ENCODE results near the gene TCP11L2. TPM values are rescaled to one million over a fixed set of nuclear protein-coding genes. Genes with fewer than 3 reads are reported as not detected.

Gene TCP11L2
- total RNA-seq (2014; rRNA removed; shearing (Covaris generic)), result 11.7 and 13.4 TPM in 2 replicates

- DNase-seq (ENCODE audit: low spot score), result peak; percentile 64
Measured at GRCh38 chr12:106302401-106303201, at the start of gene TCP11L2. Gene TCP11L2 (plus strand): TSS chr12:106302733. CDS start chr12:106311076, 8,343 bp downstream.

- no peak for DNase-seq (ENCODE audit: low spot score)
Measured at GRCh38 chr12:106254724-106255123, 47.8 kb upstream of the TCP11L2 start.

GRCh38 chr12:106255493-106255892 is 47.0 kb upstream of the TCP11L2 start:
- no peak for DNase-seq (ENCODE audit: low spot score)

GRCh38 chr12:106255952-106256351 is 46.6 kb upstream of the TCP11L2 start:
- DNase-seq (ENCODE audit: low spot score), result no peak

DNA sequence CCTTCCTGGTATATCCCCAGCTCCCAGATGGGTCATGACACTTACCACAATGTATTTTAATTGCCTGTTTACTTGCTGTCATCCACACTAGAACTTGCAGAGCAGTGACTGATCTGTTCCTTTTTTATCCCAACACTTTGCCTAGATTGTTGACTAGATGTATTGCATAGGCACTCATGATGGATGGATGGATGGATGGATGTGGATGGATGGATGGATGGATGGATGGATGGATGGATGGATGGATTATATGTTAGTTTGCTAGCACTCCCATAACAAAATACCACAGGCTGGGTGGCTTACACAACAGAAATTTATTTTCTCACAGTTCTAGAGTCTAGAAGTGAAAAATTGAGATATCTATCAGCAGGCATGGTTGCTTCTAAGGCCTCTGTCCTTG is 46.0 kb upstream of the TCP11L2 start:
- DNase-seq (ENCODE audit: low spot score), result no peak

GRCh38 chr12:106258226-106258625 is 44.3 kb upstream of the TCP11L2 start:
- no peak for DNase-seq (ENCODE audit: low spot score)

GRCh38 chr12:106258935-106259334 is 43.6 kb upstream of the TCP11L2 start:
- no peak for DNase-seq (ENCODE audit: low spot score)

GRCh38 chr12:106265116-106265515 is 37.4 kb upstream of the TCP11L2 start:
- no peak for DNase-seq (ENCODE audit: low spot score)

- no peak for DNase-seq (ENCODE audit: low spot score)
Measured at GRCh38 chr12:106267535-106267934, 35.0 kb upstream of the TCP11L2 start.

DNA sequence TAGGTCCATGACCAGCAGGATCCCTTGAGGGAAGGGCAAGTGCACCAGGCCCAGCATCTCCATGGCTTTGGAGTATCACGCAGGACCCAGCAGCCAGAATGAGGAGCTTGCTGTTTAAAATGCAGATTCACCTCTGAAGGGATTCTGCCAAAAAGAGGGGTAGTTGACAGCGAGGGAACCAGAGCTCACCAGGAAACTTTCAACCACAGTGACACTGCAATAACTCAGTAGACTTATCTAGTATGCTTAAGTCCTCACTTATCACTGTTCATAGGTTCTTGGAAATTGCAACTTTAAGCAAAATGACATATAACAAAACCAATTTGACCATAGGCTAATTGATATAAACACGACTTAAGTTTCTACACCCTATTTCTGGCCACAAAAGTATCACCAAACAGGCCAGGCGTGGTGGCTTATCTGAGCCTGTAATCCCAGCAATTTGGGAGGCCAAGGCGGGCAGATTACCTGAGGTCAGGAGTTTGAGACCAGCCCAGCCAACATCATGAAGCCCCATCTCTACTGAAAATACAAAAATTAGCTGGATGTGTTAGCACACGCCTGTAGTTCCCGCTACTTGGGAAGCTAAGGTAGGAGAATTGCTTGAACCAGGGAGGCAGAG is 33.3 kb upstream of the TCP11L2 start:
- DNase-seq (ENCODE audit: low spot score), result no peak

DNA sequence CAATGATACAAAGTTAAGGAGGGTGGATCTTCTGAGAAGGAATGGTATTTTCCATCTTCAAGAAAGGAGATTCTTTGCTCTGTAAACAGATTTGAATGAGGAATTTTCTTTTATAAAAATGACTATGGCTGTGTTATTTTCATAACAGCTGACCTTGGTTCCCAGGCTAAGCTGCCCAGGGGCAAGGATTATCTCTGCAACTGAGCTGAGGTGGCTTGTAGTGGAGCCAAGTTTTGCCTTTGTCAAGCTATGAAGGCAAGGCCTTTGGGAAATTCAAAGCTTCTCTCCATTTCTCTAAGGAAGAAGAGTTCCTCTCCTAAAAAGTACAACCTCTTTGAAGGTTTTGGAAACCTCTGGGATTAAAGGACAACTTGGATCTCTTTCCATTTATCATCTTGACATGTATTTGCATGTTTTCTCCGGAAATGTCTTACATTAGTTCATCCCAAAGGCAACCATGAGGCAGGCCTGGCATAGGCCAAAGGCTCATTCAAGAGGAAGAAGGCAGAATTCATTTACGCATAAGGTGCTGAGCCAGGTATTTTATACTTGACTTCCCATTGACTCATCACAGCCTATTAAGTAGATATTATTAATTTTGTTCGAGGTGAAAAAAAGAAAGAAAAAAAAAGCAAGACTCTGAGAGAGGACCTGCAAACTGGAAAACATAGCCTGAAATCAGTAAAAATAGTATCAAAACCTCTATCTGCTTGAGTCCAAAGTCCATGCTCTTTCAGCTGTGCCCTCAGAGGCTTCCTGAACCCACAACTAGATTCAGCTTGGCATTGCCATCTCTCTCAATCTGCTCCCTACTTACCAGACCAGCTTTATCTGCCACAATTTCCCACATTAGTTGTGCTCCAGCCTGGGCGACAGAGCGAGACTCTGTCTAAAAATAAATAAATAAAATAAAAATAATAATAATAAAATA is 30.7 kb upstream of the TCP11L2 start:
- DNase-seq (ENCODE audit: low spot score), result no peak

DNA sequence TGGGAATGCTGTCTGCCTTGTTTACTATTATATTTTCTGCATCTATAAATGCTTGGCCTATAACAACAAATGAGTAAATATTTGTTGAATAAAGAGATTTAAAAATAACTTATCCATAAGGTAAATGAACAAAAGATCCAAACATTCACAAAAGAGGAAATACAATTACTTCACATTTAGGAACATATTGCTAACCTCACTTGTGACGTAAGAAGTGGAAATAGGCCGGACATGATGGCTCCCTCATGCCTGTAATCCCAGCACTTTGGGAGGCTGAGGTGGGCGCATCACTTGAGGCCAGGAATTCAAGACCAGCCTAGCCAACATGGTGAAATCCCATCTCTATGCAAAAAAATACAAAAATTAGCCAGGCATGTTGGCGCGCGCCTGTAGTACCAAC is 29.0 kb upstream of the TCP11L2 start:
- no peak for DNase-seq (ENCODE audit: low spot score)

DNA sequence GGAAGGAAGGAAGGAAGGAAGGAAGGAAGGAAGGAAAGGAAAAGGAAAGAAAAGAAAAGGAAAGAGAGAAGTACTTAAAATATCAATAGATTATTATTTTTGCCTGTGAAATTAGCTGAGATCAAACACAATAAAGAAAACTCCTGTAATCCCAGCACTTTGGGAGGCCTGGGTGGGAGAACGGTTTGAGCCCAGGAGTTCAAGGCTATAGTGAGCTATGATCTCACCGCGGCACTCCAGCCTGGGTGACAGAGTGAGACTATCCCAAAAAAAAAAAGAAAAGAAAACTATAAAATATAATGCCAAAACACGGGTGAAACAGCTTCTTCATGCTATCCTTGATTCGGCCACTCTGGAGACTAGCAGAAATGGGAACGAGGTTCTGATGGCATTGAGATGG is 28.5 kb upstream of the TCP11L2 start:
- no peak for DNase-seq (ENCODE audit: low spot score)

GRCh38 chr12:106274575-106275121 is 27.9 kb upstream of the TCP11L2 start:
- no peak for DNase-seq (ENCODE audit: low spot score)

DNA sequence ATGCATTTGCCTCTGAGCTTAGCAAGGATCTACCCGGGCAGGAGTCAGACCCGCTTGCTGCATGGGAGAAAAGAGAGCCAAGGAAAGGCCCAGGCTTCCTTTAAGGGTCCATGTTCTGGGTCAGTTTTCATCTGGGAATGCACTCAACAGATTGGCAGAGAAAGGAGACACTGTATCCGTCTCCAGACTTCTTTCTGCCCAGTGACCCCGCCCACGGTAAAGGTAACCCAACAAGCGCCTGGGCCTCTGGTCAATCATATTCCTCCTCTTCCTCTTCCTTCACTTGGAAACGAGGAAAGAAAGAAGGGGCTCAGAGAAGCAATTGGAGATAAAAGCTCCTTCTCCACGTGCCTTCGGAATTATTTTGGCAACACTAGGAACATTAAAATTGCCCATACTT is 27.1 kb upstream of the TCP11L2 start:
- DNase-seq (ENCODE audit: low spot score), result no peak

- no peak for DNase-seq (ENCODE audit: low spot score)
Measured at GRCh38 chr12:106276032-106276740, 26.3 kb upstream of the TCP11L2 start.

GRCh38 chr12:106280106-106280505 is 22.4 kb upstream of the TCP11L2 start:
- no peak for DNase-seq (ENCODE audit: low spot score)

DNA sequence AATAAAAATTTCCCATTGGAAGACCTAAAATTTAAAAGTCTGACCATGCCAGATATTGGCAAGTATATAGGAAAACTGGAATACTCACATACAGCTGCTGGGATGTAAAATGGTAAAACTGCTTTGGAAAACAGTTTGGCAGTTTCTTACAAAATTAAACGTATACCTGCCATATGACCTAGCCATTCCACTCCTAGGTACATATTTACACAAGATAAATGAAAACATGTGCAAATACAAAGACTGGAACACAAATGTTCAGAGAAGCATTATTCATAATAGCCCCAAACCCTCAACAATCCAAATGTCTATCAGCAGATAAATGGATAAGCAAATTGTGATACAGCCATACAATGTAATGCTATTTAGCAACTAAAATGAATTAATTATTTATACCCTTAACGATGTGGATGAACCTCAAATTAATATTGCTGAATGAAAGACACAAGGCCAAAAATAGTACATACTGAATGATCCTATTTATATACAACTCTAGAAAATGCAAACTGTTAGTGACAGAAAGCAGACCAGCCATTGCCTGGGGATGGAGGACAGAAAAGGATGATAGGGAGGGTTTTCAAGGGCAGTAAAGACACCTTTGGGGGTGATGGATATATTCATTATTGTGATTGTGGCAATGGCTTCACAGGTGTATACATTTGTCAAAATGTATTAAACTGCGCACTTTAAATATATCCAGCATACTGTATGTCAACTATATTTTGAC is 21.3 kb upstream of the TCP11L2 start:
- DNase-seq (ENCODE audit: low spot score), result no peak

DNA sequence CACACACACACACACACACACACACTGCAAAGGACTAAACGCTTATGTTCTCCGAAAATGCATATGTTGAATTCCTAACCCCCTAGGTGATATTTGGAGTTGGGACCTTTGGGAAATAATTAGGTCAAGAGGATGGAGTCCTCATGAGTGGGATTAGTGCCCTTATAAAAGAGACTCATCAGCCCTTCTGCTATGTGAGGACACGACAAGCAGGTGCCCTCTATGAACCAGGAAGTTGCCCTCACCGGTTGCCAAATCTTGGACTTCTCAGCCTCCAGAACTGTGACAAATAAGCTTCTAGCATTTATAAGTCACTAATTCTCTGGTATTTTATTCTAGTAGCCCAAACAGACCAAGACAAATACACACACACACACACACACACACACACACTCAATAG is 20.7 kb upstream of the TCP11L2 start:
- no peak for DNase-seq (ENCODE audit: low spot score)

DNA sequence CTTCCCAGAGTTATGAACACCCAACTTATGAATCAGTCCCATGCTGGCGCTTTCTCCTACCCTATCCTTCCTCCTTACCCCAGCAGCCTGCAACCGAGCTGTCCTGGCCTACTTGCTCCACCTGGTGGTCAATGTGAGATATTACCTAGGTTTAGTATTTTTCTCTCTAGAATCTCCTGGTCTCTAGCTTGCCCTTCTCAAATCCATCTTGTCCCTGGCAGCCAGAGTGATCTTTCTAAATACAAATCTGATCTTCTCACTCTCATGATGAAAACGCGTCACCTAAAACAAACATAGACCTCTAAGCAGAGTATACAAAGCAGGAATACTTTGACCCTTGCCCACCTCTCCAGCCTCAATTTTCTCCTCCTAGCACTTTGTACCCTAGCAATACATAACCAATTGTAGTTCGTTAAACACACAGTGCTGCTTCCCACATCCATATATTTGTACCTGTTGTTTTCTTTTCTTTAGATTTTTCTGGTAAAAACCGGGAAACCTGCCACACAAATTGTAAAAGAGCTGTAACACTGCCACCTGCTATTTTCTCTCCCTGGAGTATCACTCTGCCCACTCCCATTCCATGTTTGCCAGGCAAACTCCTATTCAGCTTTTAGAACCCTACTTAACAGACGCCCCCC is 20.0 kb upstream of the TCP11L2 start:
- DNase-seq (ENCODE audit: low spot score), result peak; percentile 32
